ENCODE results near the gene PRRG2.

Gene PRRG2

GRCh38 chr19:49557641-49558325, 23.3 kb upstream of the PRRG2 start:
- no peak for DNase-seq (ENCODE audit: low read depth in 2 of 2)

- DNase-seq (ENCODE audit: low read depth in 2 of 2): no peak
These were observed 22.5 kb upstream of the PRRG2 start for GRCh38 chr19:49558591-49558990.

GRCh38 chr19:49559443-49559842, 21.7 kb upstream of the PRRG2 start:
- DNase-seq (ENCODE audit: low read depth in 2 of 2): no peak

- DNase-seq (ENCODE audit: low read depth in 2 of 2): no peak
These were observed 21.2 kb upstream of the PRRG2 start for GRCh38 chr19:49559928-49560327.

GRCh38 chr19:49560358-49560900, 20.7 kb upstream of the PRRG2 start:
- DNase-seq (ENCODE audit: low read depth in 2 of 2): no peak

GRCh38 chr19:49564616-49565045, 16.5 kb upstream of the PRRG2 start:
- DNase-seq (ENCODE audit: low read depth in 2 of 2): no peak

GRCh38 chr19:49565261-49565660, 15.9 kb upstream of the PRRG2 start:
- no peak for DNase-seq (ENCODE audit: low read depth in 2 of 2)

- no peak for DNase-seq (ENCODE audit: low read depth in 2 of 2)
These were observed 14.8 kb upstream of the PRRG2 start for GRCh38 chr19:49566302-49566701.

- DNase-seq (ENCODE audit: low read depth in 2 of 2): no peak
These were observed 13.2 kb upstream of the PRRG2 start for GRCh38 chr19:49567861-49568441.

- no peak for DNase-seq (ENCODE audit: low read depth in 2 of 2)
These were observed 10.8 kb upstream of the PRRG2 start for GRCh38 chr19:49570138-49570856.

- no peak for DNase-seq (ENCODE audit: low read depth in 2 of 2)
These were observed 10.0 kb upstream of the PRRG2 start for GRCh38 chr19:49570997-49571676.

GRCh38 chr19:49573009-49573408, 8.1 kb upstream of the PRRG2 start:
- DNase-seq (ENCODE audit: low read depth in 2 of 2): no peak

GRCh38 chr19:49573425-49573824, 7.7 kb upstream of the PRRG2 start:
- no peak for DNase-seq (ENCODE audit: low read depth in 2 of 2)

GRCh38 chr19:49574206-49574755, 6.8 kb upstream of the PRRG2 start:
- DNase-seq (ENCODE audit: low read depth in 2 of 2): no peak

- no peak for DNase-seq (ENCODE audit: low read depth in 2 of 2)
These were observed 1.9 kb upstream of the PRRG2 start for GRCh38 chr19:49579193-49579592.

- DNase-seq (ENCODE audit: low read depth in 2 of 2): no peak
These were observed 1.2 kb upstream of the PRRG2 start for GRCh38 chr19:49579947-49580263.

- DNase-seq (ENCODE audit: low read depth in 2 of 2): peak; percentile 94
These were observed 681 bp upstream of the PRRG2 start, which contains the start of gene NOSIP for GRCh38 chr19:49580264-49581006. TSS of gene NOSIP (minus strand) at chr19:49580556. CDS start at chr19:49560691, 19,865 bp downstream.

- no peak for DNase-seq (ENCODE audit: low read depth in 2 of 2)
These were observed 2.1 kb downstream of the PRRG2 start for GRCh38 chr19:49583239-49583638.

GRCh38 chr19:49585023-49585422, 3.9 kb downstream of the PRRG2 start:
- DNase-seq (ENCODE audit: low read depth in 2 of 2): no peak

GRCh38 chr19:49587227-49587626, 6.1 kb downstream of the PRRG2 start:
- DNase-seq (ENCODE audit: low read depth in 2 of 2): no peak
